ENCODE data around the gene PCBP4.
"Not testable (repeated sequence)": the region's sequence is repeated elsewhere in the genome, so short reads cannot be mapped to it uniquely, and the experiment has no call there.

Gene PCBP4

GRCh38 chr3:51999846-52000245 is 32.6 kb upstream of the PCBP4 start:
- ATAC-seq = no peak
- Mint-ChIP-seq H3K27ac (no peak overlapping the region), H3K4me1 (peaks cover 16% of the 10 kb centered on the region), H3K4me3 (no peak overlapping the region), H3K9me3 (no peaks in the 10 kb centered on the region), H3K27me3 (no peaks in the 10 kb centered on the region), H3K36me3 (peaks cover 11% of the 10 kb centered on the region)

DNA sequence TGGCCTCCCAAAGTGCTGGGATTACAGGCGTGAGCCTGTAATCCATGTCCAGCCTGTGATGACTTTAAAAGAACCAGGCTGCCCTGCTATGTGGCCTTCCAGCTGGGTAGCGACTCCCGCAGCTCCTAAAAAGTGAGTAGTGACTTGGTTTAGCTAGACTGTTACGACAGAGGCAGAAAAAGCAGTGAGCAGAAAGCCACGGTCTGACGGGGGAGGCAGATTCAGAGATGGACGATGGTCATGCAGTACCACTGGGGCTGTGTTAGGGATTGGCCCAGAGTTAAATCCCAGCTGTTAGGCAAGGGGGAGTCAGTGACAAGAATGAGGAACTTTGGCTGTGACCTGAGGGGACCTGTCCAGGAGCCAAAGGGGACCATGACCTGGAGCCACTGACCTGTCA is 31.5 kb upstream of the PCBP4 start:
- H3K4me3 Mint-ChIP-seq = no peak overlapping the region
- H3K27ac Mint-ChIP-seq = no peak overlapping the region
- peaks cover 22% of the 10 kb centered on the region for H3K36me3 Mint-ChIP-seq
- peaks cover 27% of the 10 kb centered on the region for H3K4me1 Mint-ChIP-seq
- no peaks in the 10 kb centered on the region for H3K9me3 Mint-ChIP-seq
- no peaks in the 10 kb centered on the region for H3K27me3 Mint-ChIP-seq
- ATAC-seq = no peak

DNA sequence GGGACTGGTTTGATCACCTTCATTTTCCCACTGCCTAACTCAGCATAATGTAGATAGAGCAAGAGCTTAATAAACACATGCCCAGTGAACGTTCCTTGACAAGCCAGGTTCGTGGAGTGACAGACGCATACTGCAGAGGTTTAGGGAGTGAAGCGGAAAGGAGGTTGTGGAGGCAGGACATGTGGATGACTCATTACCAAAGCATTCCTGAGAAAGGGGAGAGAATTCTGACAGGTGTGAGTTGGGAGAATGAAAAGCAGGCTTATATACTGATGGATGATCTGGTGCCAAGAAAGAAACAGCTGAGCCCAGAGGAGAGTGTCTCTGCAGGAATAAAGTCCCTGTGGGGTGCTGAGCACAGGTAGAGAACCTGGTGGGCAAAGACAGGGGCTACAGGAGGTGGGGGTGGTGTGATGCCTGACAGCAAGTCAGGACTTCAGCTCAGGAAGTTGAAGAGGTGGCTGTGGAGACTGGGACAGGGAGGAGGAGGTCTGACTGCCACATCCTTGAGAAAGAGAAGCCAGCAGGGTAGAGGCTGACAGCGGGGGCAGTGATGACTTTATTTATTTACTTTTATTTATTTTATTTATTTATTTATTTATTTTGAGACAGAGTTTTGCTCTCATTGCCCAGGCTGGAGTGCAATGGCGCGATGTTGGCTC is 30.8 kb upstream of the PCBP4 start:
- Mint-ChIP-seq H3K4me1 (peaks cover 34% of the 10 kb centered on the region), H3K4me3 (no peak overlapping the region), H3K9me3 (no peaks in the 10 kb centered on the region), H3K36me3 (peaks cover 27% of the 10 kb centered on the region), H3K27ac (no peak overlapping the region), H3K27me3 (no peaks in the 10 kb centered on the region)
- no peak for ATAC-seq

DNA sequence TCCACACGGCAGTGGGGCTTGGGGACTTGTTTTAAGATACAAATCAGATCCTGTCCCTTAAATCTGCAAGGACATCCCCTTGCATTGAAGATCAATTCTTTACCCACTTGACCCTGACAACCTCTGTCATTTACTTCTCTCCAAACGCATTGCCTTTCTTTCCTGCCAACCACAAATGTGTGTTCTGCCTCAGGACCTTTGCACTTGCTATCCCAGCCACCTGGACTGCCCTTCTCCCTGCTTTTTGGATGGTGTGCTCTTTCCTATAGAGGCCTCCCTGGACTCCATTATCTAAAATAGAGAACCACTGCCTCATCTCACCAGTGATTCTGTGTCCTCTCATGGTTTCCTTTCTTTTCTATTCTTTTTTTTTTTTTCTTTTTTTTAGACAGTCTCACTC is 29.9 kb upstream of the PCBP4 start:
- H3K36me3 Mint-ChIP-seq = peaks cover 35% of the 10 kb centered on the region
- ATAC-seq = no peak
- H3K27ac Mint-ChIP-seq = no peak overlapping the region
- H3K27me3 Mint-ChIP-seq = no peaks in the 10 kb centered on the region
- no peaks in the 10 kb centered on the region for H3K9me3 Mint-ChIP-seq
- H3K4me1 Mint-ChIP-seq = peaks cover 42% of the 10 kb centered on the region
- no peak overlapping the region for H3K4me3 Mint-ChIP-seq

DNA sequence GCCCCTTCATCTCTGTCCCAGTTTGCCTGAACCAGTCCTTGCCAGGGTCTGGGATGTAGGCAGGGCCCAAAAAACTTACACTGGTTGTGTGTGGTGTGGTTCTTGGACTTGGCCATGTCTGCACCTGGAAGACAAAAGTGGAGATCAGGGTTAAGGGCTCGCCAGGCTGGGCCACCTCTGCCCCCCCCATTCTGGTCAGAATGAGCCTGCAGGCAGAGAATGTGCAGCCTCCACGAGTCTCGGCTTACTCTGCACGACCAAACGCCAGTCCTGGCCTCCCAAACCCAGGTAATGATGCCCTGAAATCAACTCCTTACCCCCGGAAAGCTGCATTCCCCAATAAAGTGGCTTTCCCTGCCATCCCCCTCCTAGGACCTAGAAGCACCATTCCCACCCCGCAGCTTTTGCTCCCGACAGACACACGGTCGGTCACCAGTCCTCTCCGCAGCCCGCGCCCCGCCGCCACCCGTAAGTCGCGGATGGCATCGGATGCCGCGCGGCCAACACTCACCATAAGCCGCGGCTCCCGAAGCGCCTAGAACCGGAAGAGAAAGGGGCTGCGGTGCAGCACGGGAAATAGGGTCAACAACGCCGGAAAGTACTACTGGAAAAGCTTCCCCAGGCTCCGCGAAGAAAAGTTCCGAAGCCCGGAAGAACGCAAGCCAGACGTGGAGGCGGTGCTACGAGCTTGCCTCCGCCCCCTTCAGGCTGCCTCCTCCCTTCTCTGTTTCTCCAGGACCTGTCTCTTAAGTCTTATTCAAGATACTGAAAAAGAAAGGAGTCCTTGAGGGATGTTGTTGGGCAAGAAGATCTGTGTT is 28.3 kb upstream of the PCBP4 start, which contains the start of gene RPL29:
RPL29 (minus strand) TSS at position 550 of the 818 bp plus-strand sequence; CDS start at position 116, 434 bp downstream.
- Mint-ChIP-seq H3K36me3 (peaks cover 50% of the 10 kb centered on the region), H3K27ac (peak within 1 kb of the TSS; percentile 99), H3K9me3 (no peaks in the 10 kb centered on the region), H3K27me3 (no peaks in the 10 kb centered on the region), H3K4me1 (peaks cover 50% of the 10 kb centered on the region), H3K4me3 (peak within 1 kb of the TSS; percentile 98)
- ATAC-seq = peak; percentile 96

GRCh38 chr3:51994530-51994929 is 27.3 kb upstream of the PCBP4 start:
- H3K4me1 Mint-ChIP-seq = peaks cover 50% of the 10 kb centered on the region
- no peaks in the 10 kb centered on the region for H3K27me3 Mint-ChIP-seq
- ATAC-seq = no peak
- peak overlapping the region; percentile 98 for H3K4me3 Mint-ChIP-seq
- H3K27ac Mint-ChIP-seq = peak overlapping the region; percentile 99
- H3K9me3 Mint-ChIP-seq = no peaks in the 10 kb centered on the region
- H3K36me3 Mint-ChIP-seq = peaks cover 50% of the 10 kb centered on the region

DNA sequence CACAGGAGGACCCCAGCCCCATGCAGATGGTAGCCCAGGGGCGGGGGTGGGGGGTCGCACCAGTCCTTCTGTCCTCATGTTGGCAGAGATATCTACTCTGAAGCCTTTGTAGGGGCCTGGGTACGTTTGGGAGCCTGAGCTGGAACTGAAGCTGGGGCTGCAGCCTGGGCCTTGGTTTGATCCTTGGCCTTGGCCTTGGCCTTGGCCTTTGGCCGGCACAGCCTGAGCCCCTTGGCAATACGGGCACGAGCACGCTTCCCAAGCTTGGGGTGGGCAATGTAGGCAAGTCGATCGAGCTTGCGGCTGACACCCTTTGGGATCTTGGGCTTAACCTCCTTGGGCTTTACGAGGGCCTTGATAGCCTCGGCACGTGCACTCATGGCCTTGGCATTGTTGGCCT is 26.4 kb upstream of the PCBP4 start:
- Mint-ChIP-seq H3K27ac (peak overlapping the region; percentile 36), H3K4me3 (peak overlapping the region; percentile 98), H3K4me1 (peaks cover 56% of the 10 kb centered on the region), H3K36me3 (peaks cover 50% of the 10 kb centered on the region)
- H3K9me3 Mint-ChIP-seq, ATAC-seq, H3K27me3 Mint-ChIP-seq: not testable (repeated sequence)

DNA sequence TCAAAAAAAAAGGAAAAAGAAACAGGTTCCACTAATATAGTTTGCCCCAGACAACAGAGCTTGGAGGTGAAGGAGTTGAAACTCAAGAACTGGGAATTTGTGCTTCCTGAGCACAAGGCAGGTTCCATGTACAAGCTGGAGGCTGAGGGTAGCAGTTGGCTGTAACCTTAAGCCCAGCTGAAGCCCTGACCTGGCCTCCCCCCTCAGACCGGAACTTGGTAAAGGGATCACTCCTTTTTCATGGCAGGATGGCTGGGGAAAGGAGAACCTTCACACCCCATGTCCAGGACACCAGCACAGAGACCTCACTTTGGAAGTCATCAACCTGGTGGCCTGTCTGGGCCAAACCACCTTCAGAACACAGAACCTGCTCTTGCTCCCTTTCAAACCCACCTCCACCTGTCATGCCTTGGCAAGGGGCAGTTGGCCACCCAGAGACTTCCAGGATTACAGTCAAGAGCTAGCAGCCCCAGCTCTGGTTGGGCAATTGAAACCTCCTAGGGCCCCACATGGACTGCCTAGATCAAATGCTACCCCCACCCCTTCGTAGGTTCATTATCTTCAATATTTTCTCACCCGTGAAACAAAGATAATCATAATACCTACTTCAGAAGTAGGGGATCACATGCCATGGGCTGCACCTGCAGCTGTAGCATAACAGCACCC is 24.9 kb upstream of the PCBP4 start:
- peaks cover 56% of the 10 kb centered on the region for H3K4me1 Mint-ChIP-seq
- peak overlapping the region; percentile 22 for H3K27ac Mint-ChIP-seq
- no peak overlapping the region for H3K4me3 Mint-ChIP-seq

DNA sequence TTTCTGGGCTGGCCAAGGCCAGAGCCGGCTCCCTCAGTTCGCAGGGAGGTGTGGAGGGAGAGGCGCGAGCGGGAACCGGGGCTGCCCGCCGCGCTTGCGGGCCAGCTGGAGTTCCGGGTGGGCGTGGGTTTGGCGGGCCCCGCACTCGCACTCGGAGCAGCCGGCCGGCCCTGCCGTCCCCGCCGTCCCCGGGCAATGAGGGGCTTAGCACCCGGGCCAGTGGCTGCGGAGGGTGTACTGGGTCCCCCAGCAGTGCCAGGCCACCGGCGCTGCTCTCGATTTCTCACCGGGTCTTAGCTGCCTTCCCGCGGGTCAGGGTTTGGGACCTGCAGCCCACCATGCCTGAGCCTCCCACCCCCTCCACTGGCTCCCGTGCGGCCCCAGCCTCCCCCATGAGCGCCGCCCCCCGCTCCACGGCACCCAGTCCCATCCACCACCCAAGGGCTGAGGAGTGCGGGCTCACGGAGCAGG is 23.3 kb upstream of the PCBP4 start:
- not testable (repeated sequence) for H3K9me3 Mint-ChIP-seq, ATAC-seq, H3K27ac Mint-ChIP-seq, H3K4me3 Mint-ChIP-seq, H3K27me3 Mint-ChIP-seq
- Mint-ChIP-seq H3K4me1 (peaks cover 53% of the 10 kb centered on the region), H3K36me3 (peaks cover 46% of the 10 kb centered on the region)

More for the DNA sequence above, 24.9 kb upstream of the PCBP4 start:
- Mint-ChIP-seq H3K27me3 (no peaks in the 10 kb centered on the region), H3K36me3 (peaks cover 50% of the 10 kb centered on the region), H3K9me3 (no peaks in the 10 kb centered on the region)
- no peak for ATAC-seq

- peaks cover 26% of the 10 kb centered on the region for H3K36me3 Mint-ChIP-seq
- peak overlapping the region; percentile 35 for H3K27ac Mint-ChIP-seq
- H3K9me3 Mint-ChIP-seq = no peaks in the 10 kb centered on the region
- ATAC-seq = no peak
- H3K4me3 Mint-ChIP-seq = no peak overlapping the region
- no peaks in the 10 kb centered on the region for H3K27me3 Mint-ChIP-seq
- peaks cover 49% of the 10 kb centered on the region for H3K4me1 Mint-ChIP-seq
Measured at GRCh38 chr3:51988286-51989146, 21.3 kb upstream of the PCBP4 start.

DNA sequence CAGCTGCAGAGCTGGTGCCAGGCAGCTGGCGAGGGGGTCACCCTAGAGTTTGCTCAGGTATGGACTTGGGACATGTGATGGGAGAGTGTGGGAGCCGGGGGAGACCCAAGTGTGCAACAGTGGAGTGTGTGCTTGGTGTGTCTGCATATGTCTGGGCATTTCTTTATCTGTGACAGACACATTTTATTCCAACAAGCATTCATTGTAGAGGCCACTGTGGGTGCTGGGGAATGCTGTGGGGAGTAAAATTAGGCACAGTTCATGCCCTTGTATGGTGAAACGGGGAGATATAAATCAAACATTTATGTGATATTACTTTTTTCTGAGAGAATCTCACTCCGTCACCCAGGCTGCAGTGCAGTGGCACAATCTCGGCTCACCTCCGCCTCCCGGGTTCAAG is 20.3 kb upstream of the PCBP4 start:
- Mint-ChIP-seq H3K36me3 (peaks cover 19% of the 10 kb centered on the region), H3K9me3 (no peaks in the 10 kb centered on the region), H3K27me3 (no peaks in the 10 kb centered on the region), H3K4me3 (no peak overlapping the region), H3K4me1 (peaks cover 51% of the 10 kb centered on the region), H3K27ac (no peak overlapping the region)
- ATAC-seq = no peak

DNA sequence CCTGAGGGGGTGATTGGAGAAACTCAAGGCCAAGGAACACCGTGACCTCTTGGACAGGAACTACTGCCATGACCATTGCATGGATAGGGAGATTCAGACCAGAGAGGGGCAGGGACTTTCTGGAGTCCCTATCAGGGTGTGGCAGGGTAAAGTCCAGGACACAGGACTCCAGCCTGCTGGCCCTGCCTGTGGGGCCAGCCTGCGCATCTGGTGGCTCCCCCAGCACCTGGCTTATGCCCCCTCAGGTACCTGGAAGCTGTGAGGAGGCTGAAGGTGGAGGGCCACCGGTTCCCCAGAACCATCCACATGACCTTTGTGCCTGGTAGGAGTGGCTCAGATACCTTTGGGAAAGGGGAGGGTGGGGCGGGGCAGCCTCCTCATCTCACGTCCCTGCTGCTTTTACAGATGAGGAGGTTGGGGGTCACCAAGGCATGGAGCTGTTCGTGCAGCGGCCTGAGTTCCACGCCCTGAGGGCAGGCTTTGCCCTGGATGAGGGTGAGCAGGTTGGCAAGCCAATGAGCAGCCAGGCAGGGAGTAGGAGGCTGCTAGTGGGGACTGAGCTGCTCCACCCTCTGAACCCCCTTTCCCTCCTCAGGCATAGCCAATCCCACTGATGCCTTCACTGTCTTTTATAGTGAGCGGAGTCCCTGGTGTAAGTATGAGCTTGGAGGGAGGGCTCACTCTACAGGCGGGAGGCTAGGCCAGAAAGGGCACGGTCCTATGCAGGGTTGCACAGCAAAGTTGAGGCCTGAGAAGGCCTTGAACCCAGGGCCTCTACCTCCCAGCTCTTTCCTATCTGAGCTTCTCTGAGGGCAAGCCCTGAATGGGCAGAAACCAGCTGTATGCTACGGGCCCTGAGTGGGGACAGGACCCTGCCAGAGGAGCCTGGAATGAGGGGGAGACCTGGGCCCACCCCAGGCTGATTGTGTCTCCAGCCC is 19.0 kb upstream of the PCBP4 start:
- Mint-ChIP-seq H3K4me1 (peaks cover 46% of the 10 kb centered on the region), H3K9me3 (no peaks in the 10 kb centered on the region), H3K4me3 (no peak overlapping the region), H3K36me3 (peaks cover 7% of the 10 kb centered on the region), H3K27ac (no peak overlapping the region), H3K27me3 (no peaks in the 10 kb centered on the region)
- no peak for ATAC-seq

GRCh38 chr3:51985063-51985462 is 17.8 kb upstream of the PCBP4 start:
- H3K9me3 Mint-ChIP-seq = no peaks in the 10 kb centered on the region

DNA sequence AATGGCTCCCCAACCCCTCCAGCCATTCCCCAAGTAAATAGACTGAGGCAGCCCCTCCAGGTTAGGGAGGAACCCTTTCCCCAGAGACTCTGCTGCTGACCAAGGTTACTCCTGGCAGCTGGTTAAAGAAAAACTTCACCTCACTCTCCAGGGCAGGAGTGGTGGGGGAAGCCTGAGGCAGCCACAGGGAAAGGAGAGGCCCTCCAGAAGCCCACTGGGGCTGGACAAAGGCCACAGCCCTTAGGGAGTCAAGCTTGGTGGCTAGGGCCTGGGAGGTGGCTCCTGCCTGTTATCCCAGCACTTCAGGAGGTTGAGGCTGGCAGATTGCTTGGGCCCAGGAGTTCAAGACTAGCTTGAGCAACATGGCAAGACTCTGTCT is 17.0 kb upstream of the PCBP4 start:
- Mint-ChIP-seq H3K27ac (peak overlapping the region; percentile 95), H3K4me1 (peaks cover 48% of the 10 kb centered on the region), H3K4me3 (peak overlapping the region; percentile 92), H3K36me3 (no peaks in the 10 kb centered on the region), H3K27me3 (no peaks in the 10 kb centered on the region), H3K9me3 (no peaks in the 10 kb centered on the region)
- no peak for ATAC-seq

More at GRCh38 chr3:51985063-51985462, 17.8 kb upstream of the PCBP4 start:
- no peaks in the 10 kb centered on the region for H3K36me3 Mint-ChIP-seq
- peak overlapping the region; percentile 95 for H3K27ac Mint-ChIP-seq
- H3K4me1 Mint-ChIP-seq = peaks cover 48% of the 10 kb centered on the region
- no peaks in the 10 kb centered on the region for H3K27me3 Mint-ChIP-seq
- ATAC-seq = no peak
- H3K4me3 Mint-ChIP-seq = no peak overlapping the region
